GM04504 (cell line): ENCODE results near the gene RIPK3.
A peak's percentile ranks its signal among the peaks of the same experiment; 100 is the strongest.
"Not testable (repeated sequence)": the region's sequence is repeated elsewhere in the genome, so short reads cannot be mapped to it uniquely, and the experiment has no call there.

Source experiments
- DNase-seq: peaks from one replicate; pipeline ENCODE4 v3.0.0-alpha.2; 2012; ENCODE audit warnings: low read depth

RIPK3 gene

GRCh38 chr14:24369463-24369862, 29.7 kb upstream of the RIPK3 start:
- no peak for DNase-seq

- peak; percentile 80 for DNase-seq
Measured at GRCh38 chr14:24368562-24369252, 28.9 kb upstream of the RIPK3 start.

GRCh38 chr14:24368212-24368561, 28.4 kb upstream of the RIPK3 start:
- DNase-seq, result no peak

GRCh38 chr14:24367514-24368211, 27.9 kb upstream of the RIPK3 start, which contains the start of gene NFATC4:
Gene NFATC4, plus strand, starts transcription at chr14:24368184. Its CDS starts 157 bp downstream, at chr14:24368341.
- peak; percentile 93 for DNase-seq

- DNase-seq, result peak; percentile 96
Measured at GRCh38 chr14:24366721-24367513, 27.1 kb upstream of the RIPK3 start.

GRCh38 chr14:24366413-24366720, 26.6 kb upstream of the RIPK3 start:
- no peak for DNase-seq

- peak; percentile 91 for DNase-seq
Measured at GRCh38 chr14:24365600-24366412, 26.0 kb upstream of the RIPK3 start.

GRCh38 chr14:24364841-24365240, 25.1 kb upstream of the RIPK3 start:
- no peak for DNase-seq

- DNase-seq, result no peak
Measured at GRCh38 chr14:24363401-24363800, 23.6 kb upstream of the RIPK3 start.

GRCh38 chr14:24362241-24362960, 22.6 kb upstream of the RIPK3 start:
- peak; percentile 74 for DNase-seq

- no peak for DNase-seq
Measured at GRCh38 chr14:24361326-24361725, 21.5 kb upstream of the RIPK3 start.

GRCh38 chr14:24360281-24360680, 20.5 kb upstream of the RIPK3 start:
- DNase-seq, result no peak

GRCh38 chr14:24356208-24356607, 16.4 kb upstream of the RIPK3 start:
- no peak for DNase-seq

GRCh38 chr14:24355009-24355408, 15.2 kb upstream of the RIPK3 start:
- no peak for DNase-seq

- DNase-seq, result not testable (repeated sequence)
Measured at GRCh38 chr14:24354482-24354825, 14.7 kb upstream of the RIPK3 start.

- peak; percentile 37 for DNase-seq
Measured at GRCh38 chr14:24353559-24354481, 14.0 kb upstream of the RIPK3 start.

- no peak for DNase-seq
Measured at GRCh38 chr14:24351517-24351916, 11.7 kb upstream of the RIPK3 start.

GRCh38 chr14:24349742-24350141, 10.0 kb upstream of the RIPK3 start:
- DNase-seq, result no peak

GRCh38 chr14:24348186-24348585, 8.4 kb upstream of the RIPK3 start:
- no peak for DNase-seq

GRCh38 chr14:24347134-24347533, 7.3 kb upstream of the RIPK3 start:
- no peak for DNase-seq
